DMS 273 treated with DMSO at 0.1 percent for 48 hours (cell line): Measurements from ENCODE around the gene CNOT6.

Experiments
- DNase-seq: peaks from one replicate; lab custom pipeline; 2025; lab: John Stamatoyannopoulos, UW

Gene CNOT6

DNA sequence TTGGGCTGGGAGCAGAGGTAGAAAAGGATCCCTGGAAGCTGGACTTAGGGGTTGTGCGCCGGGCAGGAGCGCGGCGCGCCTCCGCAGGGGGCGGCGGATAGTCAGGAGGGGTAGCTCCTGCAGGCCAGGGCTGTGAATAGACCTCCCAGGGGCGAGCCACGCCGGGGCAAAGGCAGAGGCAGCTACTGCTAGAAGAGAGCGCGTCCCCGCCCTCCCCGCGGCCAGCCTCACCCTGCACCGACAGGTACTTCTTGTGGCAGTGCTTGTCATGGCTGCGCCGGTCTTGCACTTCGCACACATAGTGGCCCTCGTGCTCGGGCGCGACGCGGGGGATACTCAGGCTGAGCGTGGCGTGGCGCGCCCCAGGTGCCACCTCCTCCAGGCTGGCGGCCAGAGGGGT, 127.1 kb downstream of the CNOT6 start:
- no peak for DNase-seq

GRCh38 chr5:180622910-180623309, 128.7 kb downstream of the CNOT6 start:
- no peak for DNase-seq

DNA sequence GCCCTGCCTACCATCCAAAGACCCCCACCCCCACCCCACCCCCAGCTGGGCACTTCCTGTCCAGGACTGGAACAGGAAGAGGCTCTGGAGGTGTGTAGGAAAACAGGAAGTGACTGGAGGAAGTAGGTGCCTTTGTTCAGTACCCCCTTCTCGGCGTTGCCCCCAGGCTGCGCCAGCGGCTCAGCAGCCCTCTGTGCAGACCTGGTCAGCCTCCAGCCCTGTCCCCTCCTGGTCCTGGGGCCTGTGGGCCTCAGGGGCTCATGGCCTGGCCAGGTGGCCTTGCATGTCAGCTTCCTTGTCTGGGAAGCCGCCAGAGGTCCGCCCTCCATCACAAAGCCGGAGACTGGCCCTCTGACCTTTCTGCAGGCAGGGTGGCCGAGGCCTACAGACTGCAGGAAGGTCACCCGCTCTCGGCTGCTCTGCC, 129.2 kb downstream of the CNOT6 start:
- no peak for DNase-seq

DNA sequence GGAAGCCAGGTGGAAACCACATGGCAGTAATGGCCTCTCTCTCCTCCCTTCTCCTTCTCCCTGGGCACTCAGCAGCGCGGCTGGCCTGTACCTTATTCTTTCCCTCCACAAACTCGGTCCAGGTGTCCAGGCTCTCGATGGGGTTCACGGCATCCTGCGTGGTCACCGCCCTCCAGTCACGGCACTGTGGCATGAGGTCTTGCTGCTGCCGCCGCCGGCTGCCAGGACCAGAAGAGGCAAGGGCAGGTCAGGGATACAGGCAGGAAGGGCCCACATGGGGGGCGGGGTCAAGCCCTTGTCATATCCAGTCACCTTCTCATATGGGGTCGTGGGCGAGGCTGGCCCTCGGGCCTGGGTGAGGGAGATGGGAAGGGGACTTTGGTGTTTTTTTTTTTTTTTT, 129.7 kb downstream of the CNOT6 start:
- DNase-seq, result no peak

GRCh38 chr5:180624587-180624986, 130.4 kb downstream of the CNOT6 start:
- DNase-seq, result no peak

- DNase-seq, result no peak
Observed at GRCh38 chr5:180625125-180625790, 131.1 kb downstream of the CNOT6 start.

DNA sequence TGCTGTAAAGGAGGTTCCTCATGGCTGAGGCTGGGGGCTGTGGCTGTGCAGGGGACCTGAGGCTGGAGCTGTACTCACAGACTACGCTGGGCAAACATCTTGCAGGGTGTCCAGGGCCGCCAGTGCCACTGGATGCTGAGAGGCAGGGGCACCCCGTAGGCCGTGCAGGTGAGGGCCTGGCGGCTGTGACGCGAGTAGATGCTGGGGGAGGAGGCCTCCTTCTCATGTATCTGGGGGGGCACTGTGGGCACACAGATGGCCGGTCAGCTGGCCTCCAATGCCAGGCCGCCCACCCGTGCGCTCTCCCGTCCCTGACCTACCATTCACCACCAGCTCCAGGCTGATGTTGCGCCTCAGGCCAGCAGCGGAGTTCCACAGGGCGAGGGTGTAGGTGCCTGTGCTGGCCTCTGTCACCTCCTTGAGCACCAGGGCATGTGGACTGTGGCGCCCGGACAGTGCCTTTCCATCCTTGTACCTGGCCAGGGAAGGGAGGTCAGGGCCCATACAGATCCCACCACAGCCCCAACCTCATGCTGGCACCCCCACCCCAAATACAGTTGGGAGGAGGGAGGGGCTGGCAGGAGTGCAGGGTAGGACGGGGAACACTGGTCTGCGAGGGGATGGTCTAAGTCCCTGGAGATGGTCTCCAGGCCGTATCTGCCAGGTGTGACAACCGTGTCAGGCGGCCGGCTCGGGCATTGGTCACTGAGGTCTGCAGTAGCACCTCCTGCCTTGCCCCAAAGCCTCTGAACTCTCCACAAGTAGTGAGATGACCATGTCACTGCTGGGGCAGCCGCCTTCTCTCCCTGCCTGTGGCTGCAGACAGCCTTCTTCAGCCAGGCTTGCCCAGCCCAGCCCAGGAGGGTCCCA, 131.8 kb downstream of the CNOT6 start:
- DNase-seq, result no peak

- DNase-seq, result no peak
Observed at GRCh38 chr5:180626661-180627385, 132.6 kb downstream of the CNOT6 start.

DNA sequence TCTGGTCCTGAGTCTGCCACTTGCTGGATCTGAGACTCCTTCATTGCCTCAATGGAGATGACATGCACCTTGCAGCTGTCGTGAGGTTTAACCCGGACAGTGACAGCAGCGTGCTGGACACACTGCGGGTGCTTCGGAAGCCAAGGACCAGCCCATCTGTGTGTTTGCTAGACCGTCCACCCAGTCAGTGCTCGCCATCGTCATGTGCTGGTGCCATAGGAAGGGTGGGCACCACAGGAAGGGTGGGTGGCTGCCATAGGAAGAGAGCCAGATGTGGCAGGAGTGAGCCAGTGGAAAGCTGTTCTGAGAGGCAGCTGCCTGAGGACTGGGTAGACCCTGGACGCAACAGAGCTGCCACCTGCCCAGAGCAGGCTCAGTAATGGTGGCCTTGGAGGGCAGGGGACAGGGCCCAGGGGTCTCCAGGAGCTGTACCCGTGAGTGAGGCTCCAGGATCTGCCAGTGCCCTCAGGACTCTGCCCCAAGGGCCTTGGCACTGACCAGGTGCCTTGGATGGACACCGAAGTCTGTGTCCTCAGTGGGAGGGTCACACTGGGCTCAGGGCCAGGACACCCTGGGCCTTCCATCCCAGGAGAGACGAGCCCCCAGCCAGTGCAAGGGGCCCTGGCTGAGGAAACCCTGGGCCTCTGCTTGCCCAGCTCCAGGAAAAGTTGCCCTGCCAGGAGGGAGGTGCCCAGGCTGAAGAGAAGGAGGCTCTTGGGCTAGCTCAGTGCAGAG, 133.4 kb downstream of the CNOT6 start:
- DNase-seq, result no peak
